ENCODE results near the gene MS4A4A.

Gene MS4A4A

DNA sequence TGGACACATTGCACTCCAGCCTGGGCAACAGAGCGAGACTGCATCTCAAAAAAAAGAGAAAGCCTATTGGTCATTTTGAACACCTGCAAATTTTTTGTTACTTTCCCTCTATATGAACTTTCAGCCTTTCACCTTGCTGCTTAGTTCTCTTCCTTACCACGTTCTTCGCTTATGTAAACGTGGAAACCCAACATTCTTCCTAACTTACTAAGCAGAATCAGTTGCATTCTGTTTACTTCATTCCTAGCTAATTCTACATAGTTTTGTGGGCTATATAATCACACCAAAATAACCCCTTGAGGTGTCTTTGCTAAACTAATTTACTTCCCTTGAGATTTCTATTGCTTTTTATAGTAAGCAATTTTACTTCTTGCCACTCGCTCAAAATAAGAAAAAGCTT, 23.2 kb downstream of the MS4A4A start:
- FAIRE-seq = no peak

- FAIRE-seq = no peak
Observed at GRCh38 chr11:60305906-60306619, 25.6 kb downstream of the MS4A4A start.

- FAIRE-seq = no peak
Observed at GRCh38 chr11:60307507-60308195, 27.2 kb downstream of the MS4A4A start.

DNA sequence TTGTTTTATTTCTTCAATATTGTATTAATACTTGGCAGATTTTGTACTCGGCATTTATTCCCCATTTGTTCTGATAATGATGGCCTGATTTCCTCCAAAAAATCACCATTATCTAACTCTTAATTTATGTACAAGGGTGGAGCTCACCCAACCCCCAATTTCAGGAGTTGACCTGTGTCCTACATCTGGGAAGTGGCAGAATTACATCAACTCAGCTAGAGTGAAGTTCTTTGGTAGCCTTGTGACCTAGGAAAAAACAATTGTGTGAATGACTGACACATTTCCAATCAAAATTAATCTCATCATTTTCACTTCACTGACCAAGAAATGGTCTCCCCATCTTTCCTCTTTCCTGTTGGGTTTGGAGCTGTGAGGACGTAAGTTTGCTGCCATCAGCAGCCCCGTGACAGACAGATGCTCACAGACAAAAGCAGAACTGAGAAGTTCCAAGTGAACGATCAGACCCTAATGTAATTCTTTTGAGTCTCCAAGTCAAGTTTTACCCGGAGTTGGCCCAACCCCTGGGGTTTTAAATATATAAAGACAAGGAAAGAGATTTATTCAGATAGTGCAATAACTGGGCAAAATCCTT, 30.0 kb downstream of the MS4A4A start:
- no peak for FAIRE-seq

DNA sequence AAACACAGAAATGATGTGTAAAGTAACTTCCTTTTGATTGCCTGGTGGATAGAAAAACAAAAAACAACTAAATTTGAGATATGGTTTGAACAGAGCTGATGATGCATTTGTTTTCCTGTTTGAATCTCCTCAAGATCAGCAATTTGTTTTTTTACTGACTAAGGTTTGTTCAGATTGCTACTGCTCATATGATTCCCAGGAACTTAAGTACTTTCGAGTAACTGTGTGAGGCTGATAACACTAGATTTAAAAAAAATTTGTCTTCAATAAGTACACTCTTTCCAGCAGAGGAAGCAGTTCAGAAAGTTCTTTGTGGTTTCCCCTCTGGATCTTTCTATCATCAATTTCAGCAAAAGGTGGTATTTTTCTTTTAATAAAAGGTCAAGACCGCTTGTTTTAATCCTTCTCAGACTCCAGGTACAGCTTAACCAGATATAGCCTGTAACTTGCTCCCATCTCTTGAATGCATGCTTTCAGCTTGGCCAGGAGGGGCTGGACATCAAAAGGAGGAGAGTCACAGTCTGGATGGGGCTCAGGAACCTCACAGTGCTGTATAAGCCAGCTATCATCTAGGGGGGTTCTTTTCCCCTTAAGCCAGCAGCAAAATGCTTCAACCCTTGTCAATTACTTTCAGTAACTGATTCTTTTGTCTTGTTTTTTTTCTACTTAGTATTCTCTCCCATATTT, 34.3 kb downstream of the MS4A4A start:
- FAIRE-seq = no peak

DNA sequence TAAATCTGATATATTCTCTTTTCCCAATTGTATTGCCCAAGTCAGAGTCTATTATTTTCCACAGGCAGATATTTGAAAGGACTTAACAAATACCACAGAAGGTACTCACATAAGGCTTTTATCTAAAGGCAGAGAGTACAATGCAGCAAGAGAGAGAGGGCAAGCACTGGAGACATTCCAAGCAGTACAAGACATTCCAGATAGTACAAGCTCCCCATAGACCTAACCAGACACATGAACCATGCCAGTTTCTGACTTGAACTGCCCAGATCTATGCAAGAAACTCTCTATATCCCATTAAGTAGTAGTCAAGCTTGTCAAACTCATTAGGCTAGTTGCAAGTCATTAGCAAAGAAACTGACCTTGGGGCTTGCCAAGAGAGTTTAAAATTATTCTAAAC, 35.4 kb downstream of the MS4A4A start:
- no peak for FAIRE-seq

GRCh38 chr11:60316317-60316716, 35.9 kb downstream of the MS4A4A start:
- no peak for FAIRE-seq

DNA sequence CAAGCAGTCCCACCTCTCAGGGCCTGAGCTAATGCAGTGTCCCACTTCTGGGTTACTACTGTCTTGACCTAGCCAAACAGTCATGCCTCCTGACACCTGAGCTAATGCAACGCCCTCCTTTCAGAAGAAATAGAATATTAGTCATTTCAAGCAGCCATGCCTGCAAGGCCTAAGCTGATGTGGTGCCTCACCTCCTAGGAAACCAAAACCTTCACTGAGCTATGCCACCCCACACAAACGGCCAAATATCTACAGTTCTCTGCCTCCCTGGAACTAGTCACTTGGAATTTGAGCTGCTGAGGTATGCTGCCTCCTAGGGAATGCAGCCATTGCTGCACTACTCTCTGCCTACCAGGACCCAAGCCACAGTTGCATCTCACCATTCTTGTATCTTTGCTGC, 38.3 kb downstream of the MS4A4A start:
- no peak for FAIRE-seq

GRCh38 chr11:60321051-60321450, 40.6 kb downstream of the MS4A4A start:
- no peak for FAIRE-seq

DNA sequence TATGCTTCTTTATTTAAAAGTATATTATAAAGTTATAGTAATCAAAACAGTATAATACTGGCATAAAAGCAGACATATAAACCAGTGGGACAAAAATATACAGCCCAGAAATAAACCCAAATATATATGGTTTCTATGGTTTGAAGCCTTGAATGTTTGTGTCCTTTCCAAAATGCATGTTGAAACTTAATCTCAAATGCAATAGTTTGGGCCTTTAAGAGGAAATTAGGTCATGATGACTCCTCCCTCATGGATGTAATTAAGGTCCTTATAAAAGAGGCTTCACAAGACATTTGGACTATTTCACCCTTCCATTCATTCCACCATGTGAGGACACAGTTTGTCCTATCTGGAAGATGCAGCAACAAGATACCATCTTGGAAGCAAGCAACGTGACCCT, 46.5 kb downstream of the MS4A4A start, which contains the start of gene MS4A6E:
MS4A6E (plus strand) TSS at position 301 of the 400 bp plus-strand sequence. CDS start 7,641 bp downstream, outside the sequence.
- FAIRE-seq = no peak

GRCh38 chr11:60328460-60328859, 48.0 kb downstream of the MS4A4A start:
- FAIRE-seq = no peak

- FAIRE-seq = no peak
Observed at GRCh38 chr11:60332846-60333245, 52.4 kb downstream of the MS4A4A start.

DNA sequence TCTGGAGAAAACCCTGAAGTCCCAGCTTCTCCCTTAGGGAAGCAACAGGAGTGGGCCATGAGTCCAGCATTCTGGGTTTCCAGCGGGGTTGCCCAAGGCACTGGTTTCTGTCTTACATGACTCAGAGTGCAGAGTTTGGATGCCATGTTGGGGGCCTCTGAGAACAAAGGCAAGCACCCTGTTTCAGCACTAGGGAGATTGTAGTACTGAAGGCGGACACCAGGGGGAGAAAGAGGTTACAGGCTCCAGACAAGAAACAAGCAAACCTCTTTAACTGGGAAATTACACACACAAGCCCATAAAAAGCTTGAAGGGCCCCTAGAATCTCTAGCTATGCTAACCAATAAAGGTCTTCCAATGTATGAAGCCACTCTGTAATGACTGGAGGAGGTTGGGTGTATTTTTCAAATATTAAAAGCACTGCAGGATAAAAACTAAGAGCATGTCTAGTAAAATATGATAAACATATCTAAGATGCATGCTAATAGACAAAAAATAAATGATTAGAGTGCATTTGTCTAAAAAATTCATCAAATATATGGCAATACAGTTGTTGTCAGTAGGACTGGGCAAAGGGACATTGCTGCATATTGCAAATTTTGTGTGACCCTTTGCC, 53.6 kb downstream of the MS4A4A start:
- no peak for FAIRE-seq

GRCh38 chr11:60336767-60337391, 56.4 kb downstream of the MS4A4A start:
- FAIRE-seq = no peak

GRCh38 chr11:60338053-60338452, 57.6 kb downstream of the MS4A4A start:
- FAIRE-seq = no peak

DNA sequence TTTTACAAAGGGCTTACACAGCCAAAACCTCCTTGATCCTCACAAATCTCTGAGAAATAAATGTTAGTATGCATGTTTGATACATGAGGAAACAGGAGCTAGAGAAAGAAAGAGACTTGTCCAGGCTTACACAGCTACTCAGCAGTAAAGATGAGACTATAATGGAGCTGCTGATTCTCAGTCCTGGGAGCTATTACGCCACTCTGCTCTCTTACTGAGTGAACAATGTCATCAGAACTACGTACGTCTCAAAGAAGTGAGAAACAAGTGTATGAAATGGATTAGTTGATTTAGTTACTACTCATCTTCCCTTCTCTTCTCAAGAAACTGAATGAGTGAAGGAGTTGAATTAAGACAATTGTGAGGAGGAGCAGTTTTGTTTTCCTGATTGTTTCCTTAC, 58.9 kb downstream of the MS4A4A start:
- no peak for FAIRE-seq

DNA sequence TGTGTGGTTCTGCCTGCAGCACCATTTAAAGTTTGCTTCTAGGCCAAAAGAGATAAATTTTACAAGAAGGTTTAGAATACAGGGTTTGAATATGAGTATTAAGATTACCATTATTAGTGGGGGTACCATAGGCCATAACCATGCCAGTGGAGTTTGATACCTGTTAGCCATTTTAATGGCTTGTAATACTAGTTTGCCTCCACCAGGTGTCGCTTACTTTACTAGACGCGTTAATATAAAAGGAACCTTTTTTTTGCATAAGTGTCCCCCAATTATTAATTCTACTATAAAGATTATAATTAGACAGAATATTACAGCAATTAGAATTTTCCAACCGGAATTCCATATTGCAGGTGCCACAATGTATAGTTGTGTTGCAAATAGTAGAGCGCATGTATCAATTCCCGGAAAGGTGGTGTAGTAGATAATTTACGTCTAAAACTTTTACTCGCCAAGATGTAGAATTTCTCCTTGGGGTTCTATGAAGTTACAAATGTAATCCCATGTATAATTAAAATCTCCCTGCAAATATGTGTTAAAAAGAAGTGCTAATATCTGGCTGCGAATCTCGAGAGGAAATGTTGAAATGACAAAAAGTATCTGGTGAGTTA, 62.7 kb downstream of the MS4A4A start:
- peak; percentile 67 for FAIRE-seq

- no peak for FAIRE-seq
Observed at GRCh38 chr11:60344146-60344545, 63.7 kb downstream of the MS4A4A start.

GRCh38 chr11:60345489-60345888, 65.0 kb downstream of the MS4A4A start:
- no peak for FAIRE-seq

DNA sequence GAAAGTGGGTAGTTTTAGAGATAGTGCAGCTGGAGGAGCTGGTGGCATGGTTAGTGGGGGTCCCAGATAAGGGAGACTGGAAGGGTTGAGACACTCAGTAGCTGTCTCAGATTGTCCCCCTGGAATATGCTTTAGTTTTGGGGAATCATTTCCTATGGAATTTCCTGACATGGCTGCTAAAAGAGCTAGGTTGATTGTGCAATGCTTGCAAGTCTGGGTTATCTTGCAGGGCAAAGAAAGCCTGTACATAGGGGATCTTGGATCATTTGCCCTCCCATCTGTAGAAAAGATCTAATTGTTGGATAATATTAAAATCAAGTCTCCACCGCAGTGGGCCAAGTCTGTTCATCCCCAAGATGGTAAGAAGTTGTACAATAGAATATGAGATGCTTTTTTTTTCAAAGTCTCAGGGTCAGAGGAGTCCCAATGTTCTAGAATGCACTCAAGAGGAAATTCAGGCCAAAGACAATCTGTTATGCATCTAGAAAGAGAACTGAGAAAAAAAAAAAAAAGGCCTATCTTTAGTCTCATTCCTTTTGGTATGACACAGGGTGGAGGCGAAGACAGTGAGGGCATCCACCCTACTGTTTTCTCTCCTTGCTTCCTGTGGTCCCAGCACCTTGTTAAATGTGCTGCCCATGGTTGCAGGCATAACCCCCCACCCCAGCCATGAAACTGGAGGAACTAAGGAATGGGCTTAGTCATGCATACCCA, 66.8 kb downstream of the MS4A4A start:
- no peak for FAIRE-seq

DNA sequence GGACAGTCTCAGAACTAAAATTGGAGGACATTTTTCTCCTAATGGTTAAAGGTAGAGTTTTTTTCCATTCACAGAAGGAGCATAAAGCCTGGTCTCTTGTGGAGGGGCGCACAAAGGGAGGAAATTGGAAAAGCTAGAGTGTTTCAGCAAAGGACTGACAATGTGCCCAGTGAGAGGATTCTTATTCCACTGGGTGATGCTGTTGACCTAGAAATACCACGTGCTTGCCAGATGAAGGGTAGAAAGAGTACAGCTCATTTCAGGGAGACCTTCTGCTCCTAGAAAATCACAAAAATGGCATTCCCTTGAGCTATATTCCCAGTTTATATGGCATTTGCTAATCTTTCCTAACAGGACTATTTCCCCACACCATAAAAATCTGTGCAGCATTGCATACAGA, 67.7 kb downstream of the MS4A4A start:
- no peak for FAIRE-seq

All from G401.6 (cell line).